AG09309 (cell line): ENCODE results near the gene CIB2.

Experiments used
- DNase-seq: peaks from one replicate; pipeline ENCODE4 v3.0.0-alpha.2; 2010; ENCODE audit warnings: low read depth
- H3K4me3 ChIP-seq: 2 replicates; pipeline ENCODE4 v1.5.1; 2011; ENCODE audit warnings: mild to moderate bottlenecking, low read depth, low read length, moderate library complexity; ENCODE audit not compliant: control insufficient read depth
- TF ChIP-seq, protein P1 (sequence below): IDR thresholded peaks from 2 replicates; pipeline ENCODE4 v1.5.1; 2011; ENCODE audit warnings: mild to moderate bottlenecking, low read depth, low read length, inconsistent platforms; ENCODE audit not compliant: insufficient read depth, control insufficient read depth; ENCODE audit errors: missing control alignments

CIB2 gene

DNA sequence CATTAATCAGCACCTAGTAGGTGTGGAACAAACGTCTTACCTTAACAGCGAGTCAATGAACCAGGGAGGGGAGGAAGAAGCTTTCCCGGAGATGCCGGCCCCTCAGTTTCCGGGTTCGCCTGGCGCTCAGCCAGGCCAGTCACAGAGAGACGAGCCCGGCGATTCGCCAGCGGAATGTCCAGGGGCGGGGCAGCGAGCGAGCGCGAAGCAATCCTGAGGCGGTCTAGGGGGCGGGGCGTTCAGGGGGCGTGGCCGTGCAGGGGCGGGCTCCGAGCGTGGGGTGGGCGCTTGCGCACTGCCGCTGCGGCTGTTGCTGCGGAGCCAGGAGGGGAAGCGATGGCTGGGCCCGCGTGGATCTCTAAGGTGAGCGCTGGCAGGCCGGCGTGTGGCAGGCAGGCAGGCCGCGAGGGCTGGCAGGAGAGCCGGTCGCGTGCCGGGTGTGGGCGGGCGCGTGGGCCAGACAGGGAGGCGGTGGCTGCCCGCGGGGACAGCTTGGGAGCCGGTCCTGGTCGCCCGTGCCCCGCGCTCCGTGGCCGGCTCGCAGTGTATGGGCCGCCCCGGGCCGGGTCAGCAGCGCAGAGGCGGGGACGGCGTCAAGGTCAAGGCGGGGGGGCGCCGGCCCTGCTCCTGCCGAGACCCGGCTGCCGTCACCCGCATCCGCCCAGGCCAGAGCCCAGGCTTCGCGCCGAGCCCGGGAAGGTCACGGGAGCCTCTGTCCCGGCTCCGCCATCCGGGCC lies 18.0 kb upstream of the CIB2 start, which contains the start of gene IDH3A:
Gene IDH3A (plus strand): TSS at position 295 of the 737 bp plus-strand sequence. CDS start 42 bp downstream, at position 337.
- H3K4me3 ChIP-seq: peak within 1 kb of the TSS; percentile 73
- DNase-seq: peak; percentile 68
- TF ChIP-seq, protein P1, sequence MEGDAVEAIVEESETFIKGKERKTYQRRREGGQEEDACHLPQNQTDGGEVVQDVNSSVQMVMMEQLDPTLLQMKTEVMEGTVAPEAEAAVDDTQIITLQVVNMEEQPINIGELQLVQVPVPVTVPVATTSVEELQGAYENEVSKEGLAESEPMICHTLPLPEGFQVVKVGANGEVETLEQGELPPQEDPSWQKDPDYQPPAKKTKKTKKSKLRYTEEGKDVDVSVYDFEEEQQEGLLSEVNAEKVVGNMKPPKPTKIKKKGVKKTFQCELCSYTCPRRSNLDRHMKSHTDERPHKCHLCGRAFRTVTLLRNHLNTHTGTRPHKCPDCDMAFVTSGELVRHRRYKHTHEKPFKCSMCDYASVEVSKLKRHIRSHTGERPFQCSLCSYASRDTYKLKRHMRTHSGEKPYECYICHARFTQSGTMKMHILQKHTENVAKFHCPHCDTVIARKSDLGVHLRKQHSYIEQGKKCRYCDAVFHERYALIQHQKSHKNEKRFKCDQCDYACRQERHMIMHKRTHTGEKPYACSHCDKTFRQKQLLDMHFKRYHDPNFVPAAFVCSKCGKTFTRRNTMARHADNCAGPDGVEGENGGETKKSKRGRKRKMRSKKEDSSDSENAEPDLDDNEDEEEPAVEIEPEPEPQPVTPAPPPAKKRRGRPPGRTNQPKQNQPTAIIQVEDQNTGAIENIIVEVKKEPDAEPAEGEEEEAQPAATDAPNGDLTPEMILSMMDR: no peak

DNA sequence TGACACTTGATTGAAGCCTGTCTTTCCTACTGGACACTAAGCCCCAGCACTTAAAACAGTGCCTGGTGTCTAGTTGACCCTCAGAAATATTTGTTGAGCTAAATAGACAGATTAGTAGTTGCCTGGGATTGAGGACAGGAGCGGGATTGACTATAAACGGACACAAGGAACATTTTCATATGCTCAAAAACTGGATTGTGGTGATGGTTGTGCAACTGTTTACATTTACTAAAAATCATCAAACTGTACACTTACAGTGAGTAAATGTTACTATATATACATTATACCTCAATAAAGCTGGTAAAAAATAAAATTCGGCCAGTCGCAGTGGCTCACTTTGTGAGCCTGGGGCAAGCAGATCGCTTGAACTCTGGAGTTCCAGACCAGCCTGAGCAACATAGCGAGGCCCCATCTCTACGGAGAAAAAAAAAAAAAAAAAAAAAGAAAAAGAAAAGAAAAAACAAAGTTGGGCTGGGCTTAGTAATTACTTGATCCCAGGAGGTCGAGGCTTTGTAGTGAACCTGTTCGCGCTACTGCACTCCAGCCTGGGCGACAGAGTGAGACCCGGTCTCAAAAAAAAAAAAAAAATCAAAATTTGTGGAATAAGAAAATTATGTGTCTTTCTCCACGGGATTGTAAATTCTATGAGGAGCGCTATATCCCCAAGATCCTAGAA lies 17.3 kb upstream of the CIB2 start:
- H3K4me3 ChIP-seq: peak overlapping the region; percentile 51
- TF ChIP-seq, protein P1: no peak
- DNase-seq: no peak

DNA sequence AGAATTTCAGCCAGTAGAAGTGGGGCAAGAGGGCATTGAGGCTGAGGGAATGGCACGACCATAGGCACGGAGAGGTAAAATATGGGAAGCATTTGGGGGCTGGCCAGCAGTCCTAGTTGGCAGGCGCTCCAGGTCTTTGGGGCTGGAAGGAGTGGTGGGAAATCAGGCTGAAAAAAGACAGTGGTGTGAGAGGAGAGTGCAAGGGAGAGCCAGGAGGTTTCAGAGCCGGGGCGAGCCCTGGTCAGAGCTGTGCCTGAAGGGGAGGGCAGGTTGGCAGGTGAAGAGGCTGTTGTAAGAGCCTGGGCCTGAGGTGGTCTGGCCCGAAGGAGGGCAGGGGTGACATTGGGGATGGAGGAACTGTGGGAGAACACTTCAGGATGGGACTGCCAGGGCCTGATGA lies 16.3 kb upstream of the CIB2 start:
- TF ChIP-seq, protein P1: no peak
- DNase-seq: no peak
- no peak overlapping the region for H3K4me3 ChIP-seq

DNA sequence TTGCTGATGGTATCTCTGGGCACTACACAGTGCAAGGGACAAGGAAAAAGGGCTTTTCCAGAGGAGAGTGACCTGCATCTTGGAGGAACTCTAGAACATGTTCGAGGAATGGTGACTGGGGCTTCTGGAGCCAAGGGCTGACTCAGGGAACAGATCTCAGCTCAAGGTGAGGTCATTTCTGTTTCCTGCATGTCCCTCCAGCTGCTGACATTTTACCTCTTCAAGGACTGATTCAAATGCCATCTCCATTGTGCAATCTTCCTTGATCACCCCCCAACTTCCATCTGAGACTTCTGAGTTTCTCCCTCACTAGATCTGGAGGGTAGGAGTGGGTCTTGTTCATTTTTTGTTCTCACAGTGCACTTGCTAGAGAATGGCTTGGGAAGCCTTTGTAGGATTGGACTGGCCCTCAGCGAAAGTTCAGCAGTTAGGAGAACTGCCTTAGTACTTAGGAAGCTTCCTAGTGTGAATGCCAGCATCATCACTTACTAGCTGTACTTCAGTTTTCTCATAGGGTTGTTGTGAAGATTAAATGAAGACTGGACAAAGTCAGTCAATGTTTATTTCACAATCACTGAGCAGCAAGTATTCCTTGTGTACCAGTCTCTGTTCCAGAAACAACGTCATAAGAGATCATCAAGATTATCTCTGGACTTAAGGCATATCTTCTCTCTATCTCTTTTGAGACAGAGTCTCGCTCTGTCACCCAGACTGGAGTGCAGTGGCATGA lies 15.3 kb upstream of the CIB2 start:
- TF ChIP-seq, protein P1: no peak
- DNase-seq: no peak
- H3K4me3 ChIP-seq: no peak overlapping the region

DNA sequence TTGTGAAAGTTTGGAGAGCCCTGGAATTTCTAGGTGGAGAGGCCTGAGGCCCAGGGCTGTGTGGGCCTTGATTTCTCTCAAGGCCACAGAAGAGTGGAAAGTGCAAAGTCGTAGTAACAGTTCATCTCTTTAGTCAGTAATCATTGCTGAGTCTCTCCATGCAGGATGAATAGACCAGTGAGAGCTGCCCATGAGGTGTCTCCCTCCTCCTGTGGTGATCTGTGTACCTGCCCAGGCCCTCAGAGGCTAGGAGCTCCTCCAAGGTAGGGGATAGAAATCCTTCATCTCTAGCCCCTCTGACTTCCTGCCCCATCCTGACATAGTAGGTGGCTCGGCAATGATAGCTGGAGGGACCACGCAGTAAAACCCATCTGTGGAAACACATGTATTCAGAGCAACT lies 11.1 kb upstream of the CIB2 start:
- TF ChIP-seq, protein P1: no peak
- DNase-seq: no peak
- H3K4me3 ChIP-seq: no peak overlapping the region

DNA sequence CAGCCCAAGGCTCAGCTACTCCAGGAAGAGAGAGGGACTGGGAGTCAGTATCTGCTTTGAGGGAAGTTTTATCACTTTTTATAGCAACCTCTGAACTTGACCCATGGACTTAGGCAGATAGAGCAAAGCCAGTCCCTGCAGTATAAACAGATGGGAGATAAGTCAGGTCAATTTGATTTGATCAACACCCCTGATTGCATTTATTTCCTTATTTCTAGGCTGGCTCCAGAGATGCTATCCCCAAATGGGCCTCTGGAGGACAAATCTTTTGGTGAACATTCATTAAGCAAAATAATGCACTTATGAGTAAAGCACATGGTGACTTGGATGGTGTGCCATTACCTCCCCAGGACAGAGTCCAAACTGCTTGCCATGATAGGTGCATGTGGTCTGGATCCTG lies 9.0 kb upstream of the CIB2 start:
- TF ChIP-seq, protein P1: no peak

More for the DNA sequence above, 9.0 kb upstream of the CIB2 start:
- DNase-seq: no peak
- H3K4me3 ChIP-seq: no peak overlapping the region
